HEK293T (cell line): ENCODE measurements around the gene CLIC5.

Source experiments
- FOXA1 ChIP-seq: fragments of 450-650 bp; IDR thresholded peaks from 2 replicates; pipeline ENCODE4 v1.6.1; 2016; ENCODE audit warnings: mild to moderate bottlenecking
- HDGF ChIP-seq: fragments of 450-650 bp; IDR thresholded peaks from 2 replicates; pipeline ENCODE4 v1.6.1; 2017; ENCODE audit warnings: antibody characterized with exemption, borderline replicate concordance
- NFRKB ChIP-seq: fragments of 450-650 bp; IDR thresholded peaks from 2 replicates; pipeline ENCODE4 v1.6.1; 2016; ENCODE audit warnings: mild to moderate bottlenecking, moderate library complexity
- PKNOX1 ChIP-seq: fragments of 450-650 bp; IDR thresholded peaks from 2 replicates; pipeline ENCODE4 v1.6.1; 2016

GRCh38 chr6:46029602-46030001 lies 13.9 kb upstream of the CLIC5 start:
- TF ChIP-seq NFRKB (no peak), FOXA1 (no peak), PKNOX1 (no peak), HDGF (no peak)
